ENCODE data around the gene AFF4.

The AFF4 gene

GRCh38 chr5:132916086-132916485 lies 47.3 kb downstream of the AFF4 start:
- no peak for DNase-seq
- no peaks in the 10 kb centered on the region for H3K4me1 Mint-ChIP-seq
- no peak overlapping the region for H3K27ac Mint-ChIP-seq
- H3K27me3 Mint-ChIP-seq = no peaks in the 10 kb centered on the region
- ATAC-seq = no peak
- no peaks in the 10 kb centered on the region for H3K9me3 Mint-ChIP-seq
- no peak overlapping the region for H3K4me3 Mint-ChIP-seq

- H3K4me3 Mint-ChIP-seq = no peak overlapping the region
- ATAC-seq (no peak), DNase-seq (no peak)
- no peak overlapping the region for H3K27ac Mint-ChIP-seq
- H3K27me3 Mint-ChIP-seq = no peaks in the 10 kb centered on the region
- no peaks in the 10 kb centered on the region for H3K9me3 Mint-ChIP-seq
- H3K4me1 Mint-ChIP-seq = no peaks in the 10 kb centered on the region
Measured at GRCh38 chr5:132915681-132916080, 47.8 kb downstream of the AFF4 start.

GRCh38 chr5:132909702-132910101 lies 53.7 kb downstream of the AFF4 start:
- Mint-ChIP-seq H3K9me3 (no peaks in the 10 kb centered on the region), H3K4me3 (no peak overlapping the region), H3K4me1 (peaks cover 7% of the 10 kb centered on the region), H3K27ac (no peak overlapping the region), H3K27me3 (no peaks in the 10 kb centered on the region)
- no peak for DNase-seq
- ATAC-seq = no peak

GRCh38 chr5:132907161-132907560 lies 56.3 kb downstream of the AFF4 start:
- no peaks in the 10 kb centered on the region for H3K9me3 Mint-ChIP-seq
- no peak for ATAC-seq
- DNase-seq = no peak
- H3K4me3 Mint-ChIP-seq = no peak overlapping the region
- peaks cover 7% of the 10 kb centered on the region for H3K4me1 Mint-ChIP-seq
- no peak overlapping the region for H3K27ac Mint-ChIP-seq
- H3K27me3 Mint-ChIP-seq = no peaks in the 10 kb centered on the region

GRCh38 chr5:132905938-132906337 lies 57.5 kb downstream of the AFF4 start:
- no peak overlapping the region for H3K27ac Mint-ChIP-seq
- ATAC-seq = no peak
- no peak for DNase-seq
- H3K27me3 Mint-ChIP-seq = no peaks in the 10 kb centered on the region
- no peaks in the 10 kb centered on the region for H3K9me3 Mint-ChIP-seq
- H3K4me3 Mint-ChIP-seq = no peak overlapping the region
- H3K4me1 Mint-ChIP-seq = peaks cover 7% of the 10 kb centered on the region

GRCh38 chr5:132901730-132902129 lies 61.7 kb downstream of the AFF4 start:
- no peaks in the 10 kb centered on the region for H3K27me3 Mint-ChIP-seq
- H3K4me3 Mint-ChIP-seq = no peak overlapping the region
- DNase-seq = no peak
- ATAC-seq = no peak
- H3K9me3 Mint-ChIP-seq = no peaks in the 10 kb centered on the region
- peaks cover 14% of the 10 kb centered on the region for H3K4me1 Mint-ChIP-seq
- no peak overlapping the region for H3K27ac Mint-ChIP-seq

- H3K4me1 Mint-ChIP-seq = peaks cover 20% of the 10 kb centered on the region
- no peak overlapping the region for H3K4me3 Mint-ChIP-seq
- H3K27ac Mint-ChIP-seq = peak overlapping the region in 1 of 2 donors; percentile 42
- no peaks in the 10 kb centered on the region for H3K27me3 Mint-ChIP-seq
- no peaks in the 10 kb centered on the region for H3K9me3 Mint-ChIP-seq
- ATAC-seq (no peak), DNase-seq (no peak)
Measured at GRCh38 chr5:132901036-132901435, 62.4 kb downstream of the AFF4 start.

GRCh38 chr5:132898094-132898493 lies 65.3 kb downstream of the AFF4 start:
- peaks cover 13% of the 10 kb centered on the region for H3K4me1 Mint-ChIP-seq
- no peaks in the 10 kb centered on the region for H3K27me3 Mint-ChIP-seq
- H3K27ac Mint-ChIP-seq = no peak overlapping the region

GRCh38 chr5:132896685-132897084 lies 66.7 kb downstream of the AFF4 start:
- Mint-ChIP-seq H3K4me3 (no peak overlapping the region), H3K4me1 (peaks cover 13% of the 10 kb centered on the region), H3K27ac (no peak overlapping the region), H3K27me3 (no peaks in the 10 kb centered on the region), H3K9me3 (no peaks in the 10 kb centered on the region)
- no peak for DNase-seq
- no peak for ATAC-seq

More at GRCh38 chr5:132898094-132898493, 65.3 kb downstream of the AFF4 start:
- ATAC-seq (no peak), DNase-seq (no peak)
- no peaks in the 10 kb centered on the region for H3K9me3 Mint-ChIP-seq
- H3K4me3 Mint-ChIP-seq = no peak overlapping the region

- Mint-ChIP-seq H3K4me3 (no peak overlapping the region), H3K27ac (peak overlapping the region; percentile 16 to 65), H3K4me1 (peaks cover 13% of the 10 kb centered on the region), H3K9me3 (no peaks in the 10 kb centered on the region), H3K27me3 (no peaks in the 10 kb centered on the region)
- DNase-seq = no peak
- no peak for ATAC-seq
Measured at GRCh38 chr5:132895719-132896305, 67.6 kb downstream of the AFF4 start.

- peaks cover 6% of the 10 kb centered on the region for H3K4me1 Mint-ChIP-seq
- no peaks in the 10 kb centered on the region for H3K27me3 Mint-ChIP-seq
- H3K9me3 Mint-ChIP-seq = no peaks in the 10 kb centered on the region
- no peak for ATAC-seq
- no peak overlapping the region for H3K27ac Mint-ChIP-seq
- H3K4me3 Mint-ChIP-seq = no peak overlapping the region
- no peak for DNase-seq
Measured at GRCh38 chr5:132890817-132891216, 72.6 kb downstream of the AFF4 start.

GRCh38 chr5:132889501-132889900 lies 73.9 kb downstream of the AFF4 start:
- Mint-ChIP-seq H3K27ac (peak overlapping the region in 1 of 2 donors; percentile 80), H3K4me3 (no peak overlapping the region), H3K27me3 (no peaks in the 10 kb centered on the region), H3K4me1 (peaks cover 14% of the 10 kb centered on the region), H3K9me3 (no peaks in the 10 kb centered on the region)
- DNase-seq (no peak), ATAC-seq (no peak)

GRCh38 chr5:132887283-132887682 lies 76.2 kb downstream of the AFF4 start:
- DNase-seq (no peak), ATAC-seq (no peak)
- H3K4me3 Mint-ChIP-seq = no peak overlapping the region
- H3K27ac Mint-ChIP-seq = no peak overlapping the region
- H3K4me1 Mint-ChIP-seq = peaks cover 14% of the 10 kb centered on the region
- no peaks in the 10 kb centered on the region for H3K9me3 Mint-ChIP-seq
- no peaks in the 10 kb centered on the region for H3K27me3 Mint-ChIP-seq

- Mint-ChIP-seq H3K4me3 (no peak overlapping the region), H3K27ac (no peak overlapping the region), H3K9me3 (no peaks in the 10 kb centered on the region), H3K4me1 (peaks cover 14% of the 10 kb centered on the region), H3K27me3 (no peaks in the 10 kb centered on the region)
- no peak for DNase-seq
- no peak for ATAC-seq
Measured at GRCh38 chr5:132886064-132886823, 77.2 kb downstream of the AFF4 start.

- Mint-ChIP-seq H3K9me3 (no peaks in the 10 kb centered on the region), H3K27ac (no peak overlapping the region), H3K4me1 (peaks cover 7% of the 10 kb centered on the region), H3K4me3 (no peak overlapping the region), H3K27me3 (no peaks in the 10 kb centered on the region)
- no peak for DNase-seq
- ATAC-seq = no peak
Measured at GRCh38 chr5:132884548-132884947, 78.9 kb downstream of the AFF4 start.

GRCh38 chr5:132883261-132883834 lies 80.1 kb downstream of the AFF4 start:
- H3K27me3 Mint-ChIP-seq = no peaks in the 10 kb centered on the region
- DNase-seq (peak; percentile 19 to 31), ATAC-seq (peak; percentile 64)
- no peak overlapping the region for H3K27ac Mint-ChIP-seq
- no peaks in the 10 kb centered on the region for H3K9me3 Mint-ChIP-seq
- no peak overlapping the region for H3K4me3 Mint-ChIP-seq
- peaks cover 7% of the 10 kb centered on the region for H3K4me1 Mint-ChIP-seq
